IPS-18c (cell line): ENCODE data around the gene CDRT15.

Source experiments
- H3K4me3 ChIP-seq: 2 replicates; pipeline ENCODE4 v1.7.0; 2013; ENCODE audit warnings: low read depth, mild to moderate bottlenecking, low read length, moderate library complexity; ENCODE audit not compliant: insufficient read depth
- H3K9me3 ChIP-seq: one replicate; pipeline ENCODE4 v1.6.1; 2013; ENCODE audit warnings: mild to moderate bottlenecking, low read length, moderate library complexity; ENCODE audit not compliant: control insufficient read depth, insufficient read depth

The CDRT15 gene

GRCh38 chr17:14212401-14212800 is 24.3 kb downstream of the CDRT15 start:
- H3K9me3 ChIP-seq = no peaks in the 10 kb centered on the region
- no peak overlapping the region for H3K4me3 ChIP-seq

GRCh38 chr17:14211801-14212200 is 24.9 kb downstream of the CDRT15 start:
- no peak overlapping the region for H3K4me3 ChIP-seq
- no peaks in the 10 kb centered on the region for H3K9me3 ChIP-seq

GRCh38 chr17:14211246-14211645 is 25.4 kb downstream of the CDRT15 start:
- H3K9me3 ChIP-seq = no peaks in the 10 kb centered on the region
- H3K4me3 ChIP-seq = no peak overlapping the region

GRCh38 chr17:14209215-14209614 is 27.4 kb downstream of the CDRT15 start:
- H3K9me3 ChIP-seq = no peaks in the 10 kb centered on the region
- H3K4me3 ChIP-seq = no peak overlapping the region

- no peak overlapping the region for H3K4me3 ChIP-seq
- H3K9me3 ChIP-seq = no peaks in the 10 kb centered on the region
These were observed 28.9 kb downstream of the CDRT15 start for GRCh38 chr17:14207791-14208190.

- no peak overlapping the region for H3K4me3 ChIP-seq
- H3K9me3 ChIP-seq = no peaks in the 10 kb centered on the region
These were observed 29.8 kb downstream of the CDRT15 start for GRCh38 chr17:14206891-14207290.

- Histone ChIP-seq H3K4me3 (no peak overlapping the region), H3K9me3 (no peaks in the 10 kb centered on the region)
These were observed 30.6 kb downstream of the CDRT15 start for GRCh38 chr17:14205992-14206461.

- Histone ChIP-seq H3K9me3 (no peaks in the 10 kb centered on the region), H3K4me3 (no peak overlapping the region)
These were observed 31.3 kb downstream of the CDRT15 start for GRCh38 chr17:14205380-14205779.

GRCh38 chr17:14204546-14204945 is 32.1 kb downstream of the CDRT15 start:
- H3K4me3 ChIP-seq = no peak overlapping the region

GRCh38 chr17:14204084-14204483 is 32.6 kb downstream of the CDRT15 start:
- Histone ChIP-seq H3K9me3 (no peaks in the 10 kb centered on the region), H3K4me3 (no peak overlapping the region)

More at GRCh38 chr17:14204546-14204945, 32.1 kb downstream of the CDRT15 start:
- no peaks in the 10 kb centered on the region for H3K9me3 ChIP-seq

- Histone ChIP-seq H3K9me3 (no peaks in the 10 kb centered on the region), H3K4me3 (no peak overlapping the region)
These were observed 33.3 kb downstream of the CDRT15 start for GRCh38 chr17:14203388-14203787.

GRCh38 chr17:14202388-14203166 is 34.1 kb downstream of the CDRT15 start:
- Histone ChIP-seq H3K9me3 (no peaks in the 10 kb centered on the region), H3K4me3 (no peak overlapping the region)

GRCh38 chr17:14201988-14202380 is 34.7 kb downstream of the CDRT15 start:
- no peak overlapping the region for H3K4me3 ChIP-seq
- no peaks in the 10 kb centered on the region for H3K9me3 ChIP-seq

GRCh38 chr17:14201021-14201987 is 35.4 kb downstream of the CDRT15 start:
- H3K4me3 ChIP-seq = no peak overlapping the region
- H3K9me3 ChIP-seq = no peaks in the 10 kb centered on the region

- no peak overlapping the region for H3K4me3 ChIP-seq
- H3K9me3 ChIP-seq = no peaks in the 10 kb centered on the region
These were observed 36.3 kb downstream of the CDRT15 start for GRCh38 chr17:14200354-14200753.

- Histone ChIP-seq H3K9me3 (no peaks in the 10 kb centered on the region), H3K4me3 (no peak overlapping the region)
These were observed 37.1 kb downstream of the CDRT15 start for GRCh38 chr17:14199601-14200000.

GRCh38 chr17:14198575-14198974 is 38.1 kb downstream of the CDRT15 start:
- Histone ChIP-seq H3K9me3 (no peaks in the 10 kb centered on the region), H3K4me3 (no peak overlapping the region)

- Histone ChIP-seq H3K9me3 (no peaks in the 10 kb centered on the region), H3K4me3 (no peak overlapping the region)
These were observed 38.6 kb downstream of the CDRT15 start for GRCh38 chr17:14198013-14198412.
